ENCODE data around the gene RPE65. TPM values are rescaled to one million over a fixed set of nuclear protein-coding genes. Genes with fewer than 3 reads are reported as not detected.

Gene RPE65
- not detected in 2 replicates for total RNA-seq

GRCh38 chr1:68449901-68450300 is at the start of gene RPE65:
RPE65 (minus strand) TSS chr1:68449954; CDS start chr1:68449905, 49 bp downstream.

GRCh38 chr1:68496680-68497357 is 47.1 kb upstream of the RPE65 start, which contains the start of gene DEPDC1:
DEPDC1 (minus strand) TSS chr1:68497082; CDS start chr1:68496999, 83 bp downstream.

Small RNAs within 50 kb of the gene (small RNA-seq; reads per million reads assigned to genes)
- gene AL139413.1, result not detected

Other genes starting within 250 kb of the RPE65 start
- 9.4 and 18.7 TPM in 2 replicates for gene WLS, start 217.4 kb downstream of the RPE65 start, total RNA-seq
- gene DEPDC1, start 47.1 kb upstream of the RPE65 start, total RNA-seq, result 2.7 and 11.4 TPM in 2 replicates

Data from placental epithelial cell (primary cell).